Raji (cell line): ENCODE results near the gene ICA1.

Experiments
- POLR2A ChIP-seq: IDR thresholded peaks from 2 replicates; pipeline ENCODE4 v1.6.1; 2011; ENCODE audit warnings: low read depth, low read length, control low read depth; ENCODE audit not compliant: insufficient read depth

Gene ICA1

GRCh38 chr7:8282162-8282561, 20.2 kb upstream of the ICA1 start:
- no peak for TF ChIP-seq POLR2A

GRCh38 chr7:8278183-8278582, 16.2 kb upstream of the ICA1 start:
- no peak for TF ChIP-seq POLR2A

GRCh38 chr7:8277394-8277982, 15.5 kb upstream of the ICA1 start:
- TF ChIP-seq POLR2A = no peak

GRCh38 chr7:8274589-8274988, 12.6 kb upstream of the ICA1 start:
- no peak for TF ChIP-seq POLR2A

- no peak for TF ChIP-seq POLR2A
Measured at GRCh38 chr7:8271960-8272359, 10.0 kb upstream of the ICA1 start.

- no peak for TF ChIP-seq POLR2A
Measured at GRCh38 chr7:8263048-8263447, 1.1 kb upstream of the ICA1 start.

GRCh38 chr7:8260871-8261694, 884 bp downstream of the ICA1 start:
- no peak for TF ChIP-seq POLR2A

- no peak for TF ChIP-seq POLR2A
Measured at GRCh38 chr7:8259586-8260222, 2.3 kb downstream of the ICA1 start.

- no peak for TF ChIP-seq POLR2A
Measured at GRCh38 chr7:8258734-8259133, 3.2 kb downstream of the ICA1 start.

- TF ChIP-seq POLR2A = no peak
Measured at GRCh38 chr7:8258166-8258565, 3.8 kb downstream of the ICA1 start.

- TF ChIP-seq POLR2A = no peak
Measured at GRCh38 chr7:8255680-8256655, 6.0 kb downstream of the ICA1 start.

- no peak for TF ChIP-seq POLR2A
Measured at GRCh38 chr7:8254667-8255066, 7.3 kb downstream of the ICA1 start.

- no peak for TF ChIP-seq POLR2A
Measured at GRCh38 chr7:8254215-8254614, 7.8 kb downstream of the ICA1 start.

GRCh38 chr7:8251195-8251594, 10.8 kb downstream of the ICA1 start:
- TF ChIP-seq POLR2A = no peak

GRCh38 chr7:8250547-8250946, 11.4 kb downstream of the ICA1 start:
- TF ChIP-seq POLR2A = no peak

- no peak for TF ChIP-seq POLR2A
Measured at GRCh38 chr7:8249121-8249520, 12.8 kb downstream of the ICA1 start.

- no peak for TF ChIP-seq POLR2A
Measured at GRCh38 chr7:8246020-8246419, 15.9 kb downstream of the ICA1 start.
